AG10803 (cell line): Measurements from ENCODE around the gene DLX5.

Experiments used
- DNase-seq: peaks from one replicate; pipeline ENCODE4 v3.0.0; 2010; ENCODE audit warnings: low read depth
- H3K4me3 ChIP-seq: 2 replicates; pipeline ENCODE4 v1.5.1; 2011; ENCODE audit warnings: mild to moderate bottlenecking, low read length, control low read depth
- TF ChIP-seq, protein P1 (sequence below): conservative IDR thresholded peaks from 2 replicates; pipeline ENCODE4 v1.5.1; 2011; ENCODE audit warnings: mild to moderate bottlenecking, low read length, control low read depth, inconsistent platforms

DLX5 gene

DNA sequence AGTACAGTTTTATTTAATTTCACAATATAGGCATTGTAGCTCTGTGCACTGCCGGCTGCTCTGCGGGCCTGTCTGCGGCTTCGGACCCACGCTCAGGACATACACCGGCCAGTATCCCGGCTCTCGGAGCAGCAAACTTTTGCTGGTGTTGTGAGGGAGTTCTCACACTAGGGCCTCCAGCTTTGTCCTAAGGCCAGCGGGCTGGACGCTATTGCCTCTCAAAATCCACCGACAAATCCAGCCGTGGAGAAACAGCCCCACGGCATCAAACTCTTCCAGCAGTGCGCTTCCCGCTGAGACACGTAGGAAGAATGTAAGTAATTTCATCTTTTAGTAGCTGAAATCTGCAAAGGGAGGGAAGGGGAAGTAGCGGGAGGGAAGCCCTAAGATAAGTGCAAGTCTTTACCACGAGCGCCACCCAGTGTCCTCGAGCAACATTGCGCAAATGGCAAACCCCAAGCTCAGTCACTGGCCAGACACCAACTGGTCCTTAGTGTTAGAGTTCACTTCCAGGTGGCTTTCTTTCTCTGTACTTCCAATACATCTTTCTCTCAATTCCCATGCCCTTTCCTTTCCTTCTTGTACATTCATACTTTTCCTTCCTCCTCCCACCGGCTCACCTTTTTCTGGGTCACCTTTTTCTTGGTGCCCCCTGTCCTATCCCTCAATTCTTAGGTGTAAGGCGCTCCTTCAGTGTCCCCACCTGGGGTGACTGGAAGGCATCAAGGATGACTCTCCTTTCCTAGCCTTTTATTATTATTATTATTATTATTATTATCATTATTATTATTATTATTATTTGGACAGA, 3.0 kb upstream of the DLX5 start:
- H3K4me3 ChIP-seq: peak overlapping the region; percentile 53
- TF ChIP-seq, protein P1, sequence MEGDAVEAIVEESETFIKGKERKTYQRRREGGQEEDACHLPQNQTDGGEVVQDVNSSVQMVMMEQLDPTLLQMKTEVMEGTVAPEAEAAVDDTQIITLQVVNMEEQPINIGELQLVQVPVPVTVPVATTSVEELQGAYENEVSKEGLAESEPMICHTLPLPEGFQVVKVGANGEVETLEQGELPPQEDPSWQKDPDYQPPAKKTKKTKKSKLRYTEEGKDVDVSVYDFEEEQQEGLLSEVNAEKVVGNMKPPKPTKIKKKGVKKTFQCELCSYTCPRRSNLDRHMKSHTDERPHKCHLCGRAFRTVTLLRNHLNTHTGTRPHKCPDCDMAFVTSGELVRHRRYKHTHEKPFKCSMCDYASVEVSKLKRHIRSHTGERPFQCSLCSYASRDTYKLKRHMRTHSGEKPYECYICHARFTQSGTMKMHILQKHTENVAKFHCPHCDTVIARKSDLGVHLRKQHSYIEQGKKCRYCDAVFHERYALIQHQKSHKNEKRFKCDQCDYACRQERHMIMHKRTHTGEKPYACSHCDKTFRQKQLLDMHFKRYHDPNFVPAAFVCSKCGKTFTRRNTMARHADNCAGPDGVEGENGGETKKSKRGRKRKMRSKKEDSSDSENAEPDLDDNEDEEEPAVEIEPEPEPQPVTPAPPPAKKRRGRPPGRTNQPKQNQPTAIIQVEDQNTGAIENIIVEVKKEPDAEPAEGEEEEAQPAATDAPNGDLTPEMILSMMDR: peak; percentile 96
- peak; percentile 87 for DNase-seq

DNA sequence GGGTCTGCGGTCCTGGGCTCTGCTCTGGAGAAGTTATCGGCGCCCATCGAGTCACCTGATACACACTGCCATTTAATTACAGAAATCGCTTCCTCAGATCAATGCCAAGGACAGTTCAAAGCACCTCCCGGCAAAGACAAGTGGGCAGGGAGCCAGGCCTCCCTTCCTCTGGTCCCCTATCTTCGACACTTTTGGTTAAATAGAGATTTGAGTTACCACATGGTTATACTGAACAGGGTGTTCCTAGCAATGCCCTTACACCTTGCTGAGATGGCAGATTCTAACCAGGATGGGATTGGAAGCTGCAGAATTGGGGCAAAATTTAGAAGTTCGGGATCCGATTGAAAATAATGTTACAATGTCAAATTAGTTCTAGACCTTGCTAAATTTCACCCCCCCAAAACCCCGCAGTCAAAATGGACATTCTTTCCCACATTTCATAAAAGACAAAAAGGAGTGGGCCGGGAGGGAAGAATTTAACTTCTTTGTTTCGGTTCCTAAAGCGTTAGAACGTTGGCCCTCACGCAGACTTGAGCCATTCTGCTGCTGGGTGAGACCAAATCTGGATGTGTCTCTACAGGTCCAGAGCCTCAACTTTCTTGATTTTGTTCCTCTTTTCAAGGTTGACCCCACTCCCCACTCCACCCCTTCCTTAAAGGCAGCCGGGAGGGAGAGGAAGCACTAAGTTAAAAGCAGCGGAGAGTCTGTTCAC, 2.2 kb upstream of the DLX5 start:
- H3K4me3 ChIP-seq: peak overlapping the region; percentile 53
- no peak for DNase-seq
- TF ChIP-seq, protein P1: no peak

DNA sequence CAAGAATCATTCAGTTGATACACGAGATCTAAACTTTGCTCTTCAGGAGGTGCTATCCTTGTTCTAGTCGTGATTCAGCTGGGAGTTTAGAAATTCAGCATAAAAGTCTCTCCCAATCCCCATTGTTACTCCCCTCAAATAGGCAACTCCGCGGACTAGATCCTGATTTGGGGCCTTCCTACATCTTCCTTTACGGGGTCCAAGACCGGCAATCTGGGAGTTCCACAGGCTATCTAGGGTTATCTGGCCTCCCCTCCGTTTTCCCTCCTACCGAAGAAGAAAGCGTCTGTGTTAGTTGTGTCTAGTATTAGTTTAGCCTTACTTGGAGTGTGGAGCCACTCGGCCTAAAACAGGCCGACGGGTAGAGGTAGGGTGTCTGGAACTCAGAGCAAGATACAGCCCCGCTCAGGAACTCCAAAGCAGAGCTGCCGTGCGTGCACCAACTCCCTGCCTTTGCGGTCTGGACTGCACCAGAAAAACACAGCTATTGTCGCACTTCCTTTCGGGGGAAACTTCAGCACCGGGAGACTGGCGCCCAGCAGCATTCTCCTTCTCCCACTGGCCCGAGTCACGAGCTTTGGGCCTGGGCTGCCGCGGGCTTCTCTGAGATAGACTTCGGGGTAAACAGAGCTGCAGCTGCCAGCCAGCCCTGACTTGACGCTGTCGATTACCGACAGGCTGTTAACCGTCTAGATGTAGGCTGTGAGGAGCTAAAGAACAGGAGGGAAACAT, 1.5 kb upstream of the DLX5 start:
- TF ChIP-seq, protein P1: no peak
- H3K4me3 ChIP-seq: no peak overlapping the region
- DNase-seq: peak; percentile 8

DNA sequence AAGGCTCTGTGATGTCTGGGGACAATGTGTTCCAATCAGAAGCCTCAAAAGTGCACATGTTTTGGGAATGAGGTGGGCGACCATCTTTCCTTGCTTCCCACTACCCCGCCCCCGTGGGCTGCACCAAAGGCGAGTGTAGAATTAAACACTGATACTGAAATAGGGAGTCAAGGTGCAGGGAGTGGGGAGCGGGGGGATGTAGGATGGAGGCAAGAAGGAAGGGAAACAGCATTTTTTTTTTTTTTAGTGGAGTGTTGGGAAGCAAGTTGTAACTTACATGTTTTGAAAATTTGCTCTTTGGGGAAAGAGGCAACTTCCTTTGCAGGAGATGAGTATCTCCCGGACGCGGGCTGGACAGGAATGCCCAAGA, 484 bp upstream of the DLX5 start:
- H3K4me3 ChIP-seq: no peak overlapping the region
- TF ChIP-seq, protein P1: no peak
- no peak for DNase-seq

DNA sequence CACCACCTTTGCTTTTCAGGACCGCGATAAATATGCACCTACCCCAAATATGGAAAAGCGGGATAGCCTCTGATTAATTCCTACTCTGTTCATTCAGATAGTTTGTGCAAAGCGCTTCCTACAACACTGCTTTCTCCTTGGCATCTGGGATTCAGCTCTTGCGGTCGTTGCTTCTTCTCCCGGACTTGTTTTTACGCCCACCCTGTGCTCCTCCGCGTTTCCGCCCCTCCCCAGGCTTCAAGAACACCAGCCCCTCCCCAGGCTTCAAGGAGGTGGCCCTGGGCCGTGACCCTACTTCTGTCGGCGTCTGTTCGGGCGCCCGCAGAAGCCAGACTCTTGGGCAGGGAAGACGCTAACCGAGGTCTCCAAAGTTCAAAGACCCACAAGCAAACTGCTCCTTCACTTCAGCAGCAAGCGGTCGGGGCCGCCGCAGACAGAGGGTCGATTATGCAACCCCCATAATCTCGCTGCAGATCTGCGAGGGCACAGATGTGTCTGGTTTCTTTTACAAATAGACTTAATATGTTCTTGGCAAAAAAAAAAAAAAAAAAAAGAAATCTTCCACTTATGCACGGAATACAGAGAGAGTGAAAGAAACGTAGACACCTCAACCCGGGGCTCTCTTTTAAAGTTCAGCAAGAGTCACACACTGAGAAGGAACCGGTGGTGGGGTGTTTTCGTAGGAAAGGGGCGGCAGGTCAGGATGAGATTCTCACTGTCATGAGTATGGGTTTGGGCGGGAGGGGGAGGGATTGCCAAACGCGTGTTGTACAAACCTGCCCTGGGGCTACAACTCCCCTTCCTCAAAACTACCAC, 1.9 kb downstream of the DLX5 start:
- TF ChIP-seq, protein P1: no peak
- no peak for DNase-seq
- H3K4me3 ChIP-seq: no peak overlapping the region

DNA sequence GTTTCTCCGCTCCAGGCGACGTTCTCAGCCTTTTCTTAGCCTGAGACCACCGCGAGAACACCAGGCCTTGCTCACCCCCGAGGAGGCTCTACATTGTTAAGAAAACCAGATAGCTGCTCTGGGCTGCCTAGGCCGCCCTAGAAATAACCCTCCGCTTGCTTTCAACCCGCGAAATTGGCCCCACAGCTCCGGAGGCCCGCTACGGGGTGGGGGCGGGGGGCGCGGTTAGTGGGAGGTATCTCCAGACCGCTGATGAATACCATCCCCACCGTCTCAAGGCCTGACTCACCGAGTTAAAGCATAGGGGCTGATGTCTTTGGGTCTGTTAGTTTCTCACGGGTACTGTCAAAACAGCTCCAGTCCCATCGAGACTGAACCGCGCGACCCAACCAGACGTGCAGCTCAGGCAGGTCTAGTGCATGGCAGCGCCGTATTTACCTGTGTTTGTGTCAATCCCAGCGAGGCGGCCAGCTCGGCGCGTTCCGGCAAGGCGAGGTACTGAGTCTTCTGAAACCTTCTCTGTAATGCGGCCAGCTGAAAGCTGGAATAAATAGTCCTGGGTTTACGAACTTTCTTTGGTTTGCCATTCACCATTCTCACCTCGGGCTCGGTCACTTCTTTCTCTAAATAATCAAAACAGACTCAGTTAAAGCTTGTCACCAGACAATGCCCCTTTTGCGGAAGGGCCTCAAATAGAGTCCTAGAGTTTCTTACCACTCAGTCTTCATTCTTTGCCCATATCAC, 2.7 kb downstream of the DLX5 start:
- TF ChIP-seq, protein P1: no peak
- no peak for DNase-seq
- H3K4me3 ChIP-seq: no peak overlapping the region
